ENCODE measurements around the gene MECP2. TPM values are rescaled to one million over a fixed set of nuclear protein-coding genes. Genes with fewer than 3 reads are reported as not detected.

Gene MECP2
- total RNA-seq, 1 donor from 2014 or later: 26.7 TPM

- peaks cover 15% of the 10 kb centered on the region for H3K4me1 Mint-ChIP-seq
- TF ChIP-seq EZH2phosphoT487 (IDR thresholded peaks at IDR 0.05) (no peak), CTCF (IDR thresholded peaks at IDR 0.05) (no peak), EZH2 (IDR thresholded peaks at IDR 0.05) (no peak)
- H3K4me1 ChIP-seq: no peaks in the 10 kb centered on the region
- no peak overlapping the region for H3K27ac ChIP-seq
- H3K9ac ChIP-seq: no peak overlapping the region
- no peaks in the 10 kb centered on the region for H3K36me3 ChIP-seq
- no peak for DNase-seq (ENCODE audit: low spot score)
- no peaks in the 10 kb centered on the region for H3K27me3 ChIP-seq
- H3K27ac Mint-ChIP-seq: no peak overlapping the region
- H3K9me3 ChIP-seq (ENCODE audit: low read depth): no peaks in the 10 kb centered on the region
- no peaks in the 10 kb centered on the region for H3F3A ChIP-seq (ENCODE audit: low read depth)
- no peak overlapping the region for H3K4me2 ChIP-seq
- H3K27me3 Mint-ChIP-seq (ENCODE audit: insufficient read depth, low read depth): peaks cover 2% of the 10 kb centered on the region
- H2AFZ ChIP-seq (replicated peaks): no peak overlapping the region
- H3K9me3 Mint-ChIP-seq: peaks cover 15% of the 10 kb centered on the region
- H3K4me3 Mint-ChIP-seq: no peak overlapping the region
- no peak overlapping the region for H3K4me3 ChIP-seq
- peaks cover 89% of the 10 kb centered on the region for H3K79me2 ChIP-seq (ENCODE audit: low read depth)
- peaks cover 2% of the 10 kb centered on the region for H3K36me3 Mint-ChIP-seq
- H4K20me1 ChIP-seq (ENCODE audit: low read depth): peaks cover 61% of the 10 kb centered on the region
These were observed 37.7 kb downstream of the MECP2 start for GRCh38 chrX:154059729-154060245.

- Mint-ChIP-seq H3K4me1 (peaks cover 13% of the 10 kb centered on the region), H3K27ac (no peak overlapping the region), H3K27me3 (ENCODE audit: insufficient read depth, low read depth) (peaks cover 2% of the 10 kb centered on the region), H3K36me3 (peaks cover 2% of the 10 kb centered on the region), H3K9me3 (peaks cover 13% of the 10 kb centered on the region), H3K4me3 (no peak overlapping the region)
- Histone ChIP-seq H3K27ac (no peak overlapping the region), H3K4me3 (no peak overlapping the region), H3K27me3 (no peaks in the 10 kb centered on the region), H3K79me2 (ENCODE audit: low read depth) (peaks cover 89% of the 10 kb centered on the region), H3F3A (ENCODE audit: low read depth) (no peaks in the 10 kb centered on the region), H4K20me1 (ENCODE audit: low read depth) (peaks cover 56% of the 10 kb centered on the region), H3K4me2 (no peak overlapping the region), H2AFZ (replicated peaks) (no peak overlapping the region), H3K9ac (no peak overlapping the region), H3K9me3 (ENCODE audit: low read depth) (no peaks in the 10 kb centered on the region), H3K36me3 (no peaks in the 10 kb centered on the region), H3K4me1 (no peaks in the 10 kb centered on the region)
- TF ChIP-seq CTCF (IDR thresholded peaks at IDR 0.05) (no peak), EZH2 (IDR thresholded peaks at IDR 0.05) (no peak), EZH2phosphoT487 (IDR thresholded peaks at IDR 0.05) (no peak)
- no peak for DNase-seq (ENCODE audit: low spot score)
These were observed 38.3 kb downstream of the MECP2 start for GRCh38 chrX:154059231-154059630.

GRCh38 chrX:154058214-154058997, 39.1 kb downstream of the MECP2 start:
- Histone ChIP-seq H3K27me3 (no peaks in the 10 kb centered on the region), H4K20me1 (ENCODE audit: low read depth) (peaks cover 48% of the 10 kb centered on the region), H3K36me3 (no peaks in the 10 kb centered on the region), H3K27ac (no peak overlapping the region), H3K9me3 (ENCODE audit: low read depth) (no peaks in the 10 kb centered on the region), H3K9ac (no peak overlapping the region), H3K4me3 (no peak overlapping the region), H3K4me2 (no peak overlapping the region), H2AFZ (replicated peaks) (no peak overlapping the region), H3K4me1 (no peaks in the 10 kb centered on the region), H3K79me2 (ENCODE audit: low read depth) (peaks cover 85% of the 10 kb centered on the region), H3F3A (ENCODE audit: low read depth) (no peaks in the 10 kb centered on the region)
- no peak overlapping the region for H3K27ac Mint-ChIP-seq
- H3K27me3 Mint-ChIP-seq (ENCODE audit: insufficient read depth, low read depth): peaks cover 2% of the 10 kb centered on the region
- H3K4me1 Mint-ChIP-seq: peaks cover 11% of the 10 kb centered on the region
- no peak for DNase-seq (ENCODE audit: low spot score)
- H3K36me3 Mint-ChIP-seq: peaks cover 5% of the 10 kb centered on the region
- TF ChIP-seq EZH2phosphoT487 (IDR thresholded peaks at IDR 0.05) (no peak), EZH2 (IDR thresholded peaks at IDR 0.05) (no peak), CTCF (IDR thresholded peaks at IDR 0.05) (no peak)
- peaks cover 13% of the 10 kb centered on the region for H3K9me3 Mint-ChIP-seq
- H3K4me3 Mint-ChIP-seq: no peak overlapping the region

Data from neural progenitor cell (in vitro differentiated cells).